ENCODE results near the gene CHFR.
A peak's percentile ranks its signal among the peaks of the same experiment; 100 is the strongest.
"Not testable (repeated sequence)": the region's sequence is repeated elsewhere in the genome, so short reads cannot be mapped to it uniquely, and the experiment has no call there.

Gene CHFR

GRCh38 chr12:132840536-132840935 is 46.9 kb downstream of the CHFR start:
- no peak for DNase-seq (ENCODE audit: low read depth)

GRCh38 chr12:132839558-132840235 is 47.7 kb downstream of the CHFR start:
- no peak for DNase-seq (ENCODE audit: low read depth)

GRCh38 chr12:132838410-132839080 is 48.9 kb downstream of the CHFR start:
- DNase-seq (ENCODE audit: low read depth) = no peak

GRCh38 chr12:132837693-132838409 is 49.6 kb downstream of the CHFR start:
- DNase-seq (ENCODE audit: low read depth) = peak; percentile 11

GRCh38 chr12:132836795-132837331 is 50.5 kb downstream of the CHFR start:
- no peak for DNase-seq (ENCODE audit: low read depth)

- not testable (repeated sequence) for DNase-seq (ENCODE audit: low read depth)
Measured at GRCh38 chr12:132836230-132836629, 51.2 kb downstream of the CHFR start.

- no peak for DNase-seq (ENCODE audit: low read depth)
Measured at GRCh38 chr12:132835076-132836025, 52.1 kb downstream of the CHFR start.

GRCh38 chr12:132834181-132834711 is 53.2 kb downstream of the CHFR start:
- DNase-seq (ENCODE audit: low read depth) = no peak

- DNase-seq (ENCODE audit: low read depth) = no peak
Measured at GRCh38 chr12:132833341-132833740, 54.1 kb downstream of the CHFR start.

- no peak for DNase-seq (ENCODE audit: low read depth)
Measured at GRCh38 chr12:132831771-132832170, 55.6 kb downstream of the CHFR start.

GRCh38 chr12:132828706-132829534 is 58.5 kb downstream of the CHFR start, which contains the start of gene GOLGA3:
Gene GOLGA3, minus strand, starts transcription at chr12:132828869. Its CDS starts 6,741 bp downstream, at chr12:132822128.
- peak; percentile 92 for DNase-seq (ENCODE audit: low read depth)

- peak; percentile 77 for DNase-seq (ENCODE audit: low read depth)
Measured at GRCh38 chr12:132827763-132828703, 59.4 kb downstream of the CHFR start.

- no peak for DNase-seq (ENCODE audit: low read depth)
Measured at GRCh38 chr12:132825861-132826260, 61.5 kb downstream of the CHFR start.

- DNase-seq (ENCODE audit: low read depth) = no peak
Measured at GRCh38 chr12:132825089-132825488, 62.3 kb downstream of the CHFR start.

- peak; percentile 31 for DNase-seq (ENCODE audit: low read depth)
Measured at GRCh38 chr12:132824053-132824452, 63.4 kb downstream of the CHFR start.

GRCh38 chr12:132818562-132818961 is 68.8 kb downstream of the CHFR start:
- DNase-seq (ENCODE audit: low read depth) = no peak

- no peak for DNase-seq (ENCODE audit: low read depth)
Measured at GRCh38 chr12:132814232-132814631, 73.2 kb downstream of the CHFR start.

GRCh38 chr12:132813443-132813842 is 74.0 kb downstream of the CHFR start:
- DNase-seq (ENCODE audit: low read depth) = no peak

GRCh38 chr12:132812631-132813305 is 74.6 kb downstream of the CHFR start:
- peak; percentile 84 for DNase-seq (ENCODE audit: low read depth)

Measured in iris pigment epithelial cell (primary cell).